Thoracic aorta (tissue), 2 donors: ENCODE measurements around the gene NOL4L. TPM values are rescaled to one million over a fixed set of nuclear protein-coding genes. Genes with fewer than 3 reads are reported as not detected.
A peak's percentile ranks its signal among the peaks of the same experiment; 100 is the strongest.

ENCODE experiments used
- ATAC-seq: fragments of 150-250 bp; one replicate; pipeline ENCODE4 v1.8.0; 2017; ENCODE audit warnings: low read depth; ENCODE audit not compliant: insufficient number of reproducible peaks, low FRiP score
- DNase-seq: peaks from one replicate; pipeline ENCODE4 v3.0.0-alpha.2; 2020; ENCODE audit warnings: low spot score
- H3K27ac ChIP-seq, 2 donors: fragments of 200-600 bp; sonication (generic); 1 replicate in 1 of 2; 2 replicates in 1 of 2; pipeline ENCODE4 v1.5.1; 2016; ENCODE audit warnings: mild to moderate bottlenecking in 2 of 2, moderate library complexity in 2 of 2
- H3K27me3 ChIP-seq: fragments of 200-600 bp; sonication (generic); replicated peaks from 2 replicates; pipeline ENCODE4 v1.6.0; 2016; ENCODE audit warnings: mild to moderate bottlenecking; ENCODE audit not compliant: insufficient read depth
- H3K36me3 ChIP-seq: fragments of 200-600 bp; sonication (generic); one replicate; pipeline ENCODE4 v1.5.1; 2016
- H3K4me1 ChIP-seq, 2 donors: fragments of 200-600 bp; sonication (generic); 1 replicate in 1 of 2; 2 replicates in 1 of 2; pipeline versions ENCODE4 v1.5.1 to v1.6.0; 2016; ENCODE audit warnings: low read depth in 2 of 2, mild to moderate bottlenecking in 1 of 2; ENCODE audit not compliant: control insufficient read depth in 1 of 2
- H3K4me3 ChIP-seq: fragments of 200-600 bp; sonication (generic); 2 replicates; pipeline ENCODE4 v1.5.1; 2016; ENCODE audit warnings: mild to moderate bottlenecking
- H3K9me3 ChIP-seq: fragments of 200-600 bp; sonication (generic); 2 replicates; pipeline ENCODE4 v1.5.1; 2016
- total RNA-seq, 2 donors: library from RNA; depleted of rRNA; stranded (reverse); fragments of >200 nt; gene quantifications; one replicate each; pipeline versions ENCODE4 v1.1.0 to v1.2.3, GENCODE V29; 2016
- TF ChIP-seq, protein P1 (sequence below): fragments of 200-600 bp; sonication (generic); IDR thresholded peaks from one replicate; pipeline ENCODE4 v1.5.1; 2019; ENCODE audit warnings: antibody characterized with exemption

NOL4L gene
- total RNA-seq, 2 donors from 2014 or later = 17.5 to 23.7 TPM

DNA sequence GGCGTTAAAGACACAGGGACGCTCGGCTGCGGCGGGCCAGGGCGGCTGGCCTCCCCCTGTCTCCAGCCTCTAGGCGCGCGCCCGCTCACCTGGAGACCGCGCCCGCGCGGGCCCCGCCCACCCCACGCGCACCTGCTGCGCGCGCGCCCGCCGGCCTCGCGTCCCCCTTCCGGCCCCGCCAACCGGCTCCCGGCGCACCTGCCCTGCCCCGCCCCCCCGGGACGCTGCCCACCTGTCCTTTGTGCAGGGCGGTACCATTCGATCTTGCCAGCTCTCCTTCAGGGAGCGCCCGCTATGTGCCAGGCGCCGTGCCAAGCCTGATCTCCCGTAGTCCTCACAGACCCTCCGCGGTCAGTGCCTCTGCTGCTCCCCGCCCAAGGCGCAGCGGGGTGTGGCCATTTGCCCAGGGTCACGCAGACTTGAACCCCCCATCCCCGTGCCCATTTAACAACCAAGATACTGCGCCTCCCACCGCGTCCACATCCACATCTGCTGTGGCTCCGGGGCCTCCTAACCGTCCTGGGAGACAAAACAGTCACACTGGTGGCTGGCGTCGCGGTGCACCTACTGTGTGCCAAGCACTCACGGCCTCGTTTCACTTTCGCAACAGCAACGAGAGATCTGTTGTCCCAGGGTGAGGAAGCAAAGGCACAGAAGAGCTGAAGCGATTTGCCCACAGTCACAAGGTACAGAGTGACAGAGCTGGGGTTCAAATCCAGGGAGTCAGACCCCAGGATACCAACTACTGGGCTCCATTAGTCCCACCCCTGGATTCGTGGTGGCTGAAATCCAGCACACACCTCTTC lies 48.1 kb downstream of the NOL4L start:
- peaks cover 5 to 8% of the 10 kb centered on the region in 2 donors for H3K4me1 ChIP-seq
- no peak for ATAC-seq

DNA sequence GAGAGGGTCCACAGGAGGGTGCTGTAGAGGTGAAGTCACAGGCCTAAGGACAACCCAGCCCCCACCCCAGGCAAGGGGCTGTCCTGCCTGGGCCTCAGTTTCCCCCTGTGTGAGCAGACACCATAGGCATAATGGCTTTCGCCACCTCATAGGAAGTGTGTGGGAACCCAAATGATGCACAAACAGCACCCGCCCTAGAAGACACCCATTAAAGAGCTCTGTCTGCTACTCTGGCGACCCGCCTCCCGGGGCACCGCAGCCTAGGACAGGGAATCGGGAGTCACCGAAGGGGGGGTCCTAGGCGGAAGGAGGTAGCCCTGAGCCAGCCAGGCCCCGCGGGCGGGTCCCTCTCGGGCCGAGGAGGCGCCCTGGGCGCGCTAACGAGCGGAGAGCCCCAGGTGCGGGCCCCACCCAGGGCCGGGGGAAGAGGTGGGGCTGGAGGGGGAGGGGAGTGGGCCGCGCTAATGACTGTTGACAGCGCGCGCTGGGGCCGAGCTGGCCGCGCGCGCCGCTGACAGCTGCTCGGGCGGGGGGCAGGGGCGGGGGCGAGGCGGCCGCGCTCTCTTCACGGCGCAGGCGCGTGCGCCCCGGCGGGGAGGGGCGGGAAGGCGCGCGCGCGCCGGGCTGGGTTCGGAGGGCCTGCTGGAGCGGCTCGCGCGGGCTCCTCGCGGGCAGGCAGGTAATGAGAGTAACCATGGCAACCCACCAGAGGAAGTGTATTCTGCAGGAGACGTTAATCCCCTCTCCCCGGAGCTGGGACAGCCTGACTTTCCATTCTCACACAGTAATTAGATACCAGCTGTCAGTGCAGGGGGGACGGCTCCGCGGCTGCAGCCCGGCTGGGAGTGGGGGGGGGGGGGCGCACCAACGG lies 48.9 kb downstream of the NOL4L start:
- H3K4me3 ChIP-seq = peak overlapping the region; percentile 67
- H3K4me1 ChIP-seq = peaks cover 5 to 8% of the 10 kb centered on the region in 2 donors
- H3K9me3 ChIP-seq = no peaks in the 10 kb centered on the region
- ATAC-seq (no peak), DNase-seq (no peak)
- no peaks in the 10 kb centered on the region for H3K27me3 ChIP-seq
- H3K27ac ChIP-seq = no peak overlapping the region
- TF ChIP-seq, protein P1, sequence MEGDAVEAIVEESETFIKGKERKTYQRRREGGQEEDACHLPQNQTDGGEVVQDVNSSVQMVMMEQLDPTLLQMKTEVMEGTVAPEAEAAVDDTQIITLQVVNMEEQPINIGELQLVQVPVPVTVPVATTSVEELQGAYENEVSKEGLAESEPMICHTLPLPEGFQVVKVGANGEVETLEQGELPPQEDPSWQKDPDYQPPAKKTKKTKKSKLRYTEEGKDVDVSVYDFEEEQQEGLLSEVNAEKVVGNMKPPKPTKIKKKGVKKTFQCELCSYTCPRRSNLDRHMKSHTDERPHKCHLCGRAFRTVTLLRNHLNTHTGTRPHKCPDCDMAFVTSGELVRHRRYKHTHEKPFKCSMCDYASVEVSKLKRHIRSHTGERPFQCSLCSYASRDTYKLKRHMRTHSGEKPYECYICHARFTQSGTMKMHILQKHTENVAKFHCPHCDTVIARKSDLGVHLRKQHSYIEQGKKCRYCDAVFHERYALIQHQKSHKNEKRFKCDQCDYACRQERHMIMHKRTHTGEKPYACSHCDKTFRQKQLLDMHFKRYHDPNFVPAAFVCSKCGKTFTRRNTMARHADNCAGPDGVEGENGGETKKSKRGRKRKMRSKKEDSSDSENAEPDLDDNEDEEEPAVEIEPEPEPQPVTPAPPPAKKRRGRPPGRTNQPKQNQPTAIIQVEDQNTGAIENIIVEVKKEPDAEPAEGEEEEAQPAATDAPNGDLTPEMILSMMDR = no peak
- H3K36me3 ChIP-seq = no peaks in the 10 kb centered on the region

More for the DNA sequence above, 48.1 kb downstream of the NOL4L start:
- DNase-seq = no peak
- no peaks in the 10 kb centered on the region for H3K27me3 ChIP-seq
- H3K4me3 ChIP-seq = peak overlapping the region; percentile 67
- H3K9me3 ChIP-seq = no peaks in the 10 kb centered on the region
- H3K27ac ChIP-seq = no peak overlapping the region
- TF ChIP-seq, protein P1 = no peak
- H3K36me3 ChIP-seq = no peaks in the 10 kb centered on the region

DNA sequence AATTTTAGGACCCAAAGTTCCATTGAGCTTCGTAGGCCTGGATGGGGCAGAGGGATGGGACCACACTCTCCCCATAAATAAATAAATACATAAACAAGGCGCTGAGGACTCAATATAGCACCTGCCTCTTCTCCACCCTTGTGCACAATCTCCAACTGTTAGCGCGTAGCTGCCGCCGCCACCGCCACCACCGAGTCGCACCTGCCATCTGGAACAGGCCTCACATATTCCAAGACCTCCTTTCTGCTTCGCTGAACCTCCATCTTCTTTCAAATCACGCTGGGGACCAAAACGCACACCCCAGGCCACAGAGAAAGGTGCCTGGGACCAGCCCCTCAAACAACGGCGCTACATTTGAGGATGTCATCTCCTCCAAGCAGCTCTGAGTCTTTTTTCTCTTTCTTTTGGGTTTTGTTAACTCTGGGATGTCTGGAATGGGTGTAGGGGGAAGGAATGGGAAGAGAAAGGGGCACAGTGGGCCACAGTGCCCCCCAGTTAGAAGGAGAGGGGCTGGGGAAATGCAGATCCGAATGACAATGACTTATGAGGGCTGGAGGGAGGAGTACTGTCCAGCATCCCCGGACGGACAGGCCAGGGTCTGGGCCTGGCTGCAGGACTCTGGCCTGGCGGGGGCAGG lies 49.7 kb downstream of the NOL4L start:
- H3K36me3 ChIP-seq = no peaks in the 10 kb centered on the region
- no peaks in the 10 kb centered on the region for H3K27me3 ChIP-seq
- TF ChIP-seq, protein P1 = no peak
- no peak overlapping the region for H3K27ac ChIP-seq
- peak overlapping the region; percentile 67 for H3K4me3 ChIP-seq
- no peak for ATAC-seq
- peaks cover 5 to 8% of the 10 kb centered on the region in 2 donors for H3K4me1 ChIP-seq
- H3K9me3 ChIP-seq = no peaks in the 10 kb centered on the region
- DNase-seq = no peak

DNA sequence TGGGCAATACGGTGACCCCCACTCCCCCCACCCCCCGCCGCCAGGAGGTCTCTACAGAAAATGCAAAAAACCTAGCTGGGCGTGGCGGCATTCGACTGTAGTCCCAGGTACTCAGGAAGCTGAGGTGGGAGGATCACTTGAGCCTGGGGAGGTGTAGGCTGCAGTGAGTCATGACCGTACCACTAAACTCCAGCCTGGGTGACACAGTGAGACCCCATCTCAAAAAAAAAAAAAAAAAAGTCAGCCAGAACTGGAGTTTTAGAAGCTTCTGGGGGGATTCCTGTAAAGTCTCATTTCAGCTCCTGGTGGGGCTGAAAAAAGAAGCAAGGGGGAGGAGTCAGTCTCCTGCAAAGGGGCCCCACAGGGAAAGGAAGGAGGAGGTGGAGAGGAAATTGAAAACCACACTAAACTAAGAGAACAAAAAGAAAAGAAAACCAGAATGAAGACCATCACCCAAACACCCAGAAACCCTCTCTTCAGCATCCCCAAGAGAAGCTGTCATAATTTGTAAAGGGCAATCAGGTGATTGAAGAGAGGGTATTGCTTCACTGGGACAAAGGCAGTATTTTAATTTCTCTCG lies 50.4 kb downstream of the NOL4L start:
- Histone ChIP-seq H3K36me3 (no peaks in the 10 kb centered on the region), H3K27me3 (no peaks in the 10 kb centered on the region), H3K27ac (no peak overlapping the region), H3K4me3 (no peak overlapping the region), H3K9me3 (no peaks in the 10 kb centered on the region), H3K4me1 (peaks cover 5 to 8% of the 10 kb centered on the region in 2 donors)
- ATAC-seq (no peak), DNase-seq (no peak)
- TF ChIP-seq, protein P1 = no peak
